ENCODE data around the gene ITFG1.

The ITFG1 gene

GRCh38 chr16:47431960-47432359 is 28.9 kb downstream of the ITFG1 start:
- DNase-seq, result no peak
- intact Hi-C loops (cut with DNase I), result no loop called here

GRCh38 chr16:47426806-47427205 is 34.1 kb downstream of the ITFG1 start:
- intact Hi-C loops (cut with DNase I), result no loop called here

GRCh38 chr16:47424846-47425245 is 36.0 kb downstream of the ITFG1 start:
- DNase-seq, result peak in 1 of 10 donors; percentile 57
- intact Hi-C loops (cut with DNase I), result no loop called here

More at GRCh38 chr16:47426806-47427205, 34.1 kb downstream of the ITFG1 start:
- DNase-seq, result no peak

- DNase-seq, result no peak
- intact Hi-C loops (cut with DNase I), result no loop called here
Observed at GRCh38 chr16:47416869-47417268, 44.0 kb downstream of the ITFG1 start.

GRCh38 chr16:47413041-47413440 is 47.8 kb downstream of the ITFG1 start:
- intact Hi-C loops (cut with DNase I), result no loop called here
- no peak for DNase-seq

GRCh38 chr16:47408491-47408890 is 52.4 kb downstream of the ITFG1 start:
- no peak for DNase-seq
- intact Hi-C loops (cut with DNase I), result no loop called here

- intact Hi-C loops (cut with DNase I), result no loop called here
Observed at GRCh38 chr16:47395733-47396498, 64.9 kb downstream of the ITFG1 start.

GRCh38 chr16:47392081-47392480 is 68.8 kb downstream of the ITFG1 start:
- intact Hi-C loops (cut with DNase I), result no loop called here
- no peak for DNase-seq

More at GRCh38 chr16:47395733-47396498, 64.9 kb downstream of the ITFG1 start:
- no peak for DNase-seq

GRCh38 chr16:47388705-47389104 is 72.2 kb downstream of the ITFG1 start:
- DNase-seq, result no peak
- intact Hi-C loops (cut with DNase I), result no loop called here

GRCh38 chr16:47387026-47387734 is 73.7 kb downstream of the ITFG1 start:
- intact Hi-C loops (cut with DNase I), result no loop called here
- no peak for DNase-seq

- intact Hi-C loops (cut with DNase I), result no loop called here
Observed at GRCh38 chr16:47386201-47386718, 74.6 kb downstream of the ITFG1 start.

GRCh38 chr16:47382362-47382761 is 78.5 kb downstream of the ITFG1 start:
- intact Hi-C loops (cut with DNase I), result no loop called here
- no peak for DNase-seq

More at GRCh38 chr16:47386201-47386718, 74.6 kb downstream of the ITFG1 start:
- no peak for DNase-seq

GRCh38 chr16:47377154-47377553 is 83.7 kb downstream of the ITFG1 start:
- intact Hi-C loops (cut with DNase I), result no loop called here
- DNase-seq, result no peak

- intact Hi-C loops (cut with DNase I), result no loop called here
Observed at GRCh38 chr16:47375423-47375822, 85.4 kb downstream of the ITFG1 start.

GRCh38 chr16:47374629-47375028 is 86.2 kb downstream of the ITFG1 start:
- intact Hi-C loops (cut with DNase I), result no loop called here
- no peak for DNase-seq

More at GRCh38 chr16:47375423-47375822, 85.4 kb downstream of the ITFG1 start:
- no peak for DNase-seq

GRCh38 chr16:47371271-47372014 is 89.4 kb downstream of the ITFG1 start:
- intact Hi-C loops (cut with DNase I), result no loop called here
- no peak for DNase-seq

- intact Hi-C loops (cut with DNase I), result no loop called here
- peak in 1 of 10 donors; percentile 78 for DNase-seq
Observed at GRCh38 chr16:47370536-47370935, 90.3 kb downstream of the ITFG1 start.

- no peak for DNase-seq
- intact Hi-C loops (cut with DNase I), result no loop called here
Observed at GRCh38 chr16:47366228-47366627, 94.6 kb downstream of the ITFG1 start.

- no peak for DNase-seq
- intact Hi-C loops (cut with DNase I), result no loop called here
Observed at GRCh38 chr16:47363761-47364160, 97.1 kb downstream of the ITFG1 start.

- intact Hi-C loops (cut with DNase I), result no loop called here
- peak in 1 of 10 donors; percentile 13 for DNase-seq
Observed at GRCh38 chr16:47359478-47359877, 101.4 kb downstream of the ITFG1 start.

GRCh38 chr16:47358816-47359215 is 102.0 kb downstream of the ITFG1 start:
- DNase-seq, result no peak
- intact Hi-C loops (cut with DNase I), result no loop called here
